Fibroblast of lung (primary cell): Measurements from ENCODE around the gene STX1A. TPM values are rescaled to one million over a fixed set of nuclear protein-coding genes. Genes with fewer than 3 reads are reported as not detected.

ENCODE experiments used
- DNase-seq, 2 donors: peaks; one replicate each; pipeline versions ENCODE4 v3.0.0 to v3.0.0-alpha.2; 2010; ENCODE audit warnings: low read depth in 2 of 2
- H2AFZ ChIP-seq: 2 replicates; pipeline ENCODE4 v1.5.1; 2012; ENCODE audit warnings: low read length, control low read depth, inconsistent platforms
- H3K27ac ChIP-seq: 2 replicates; pipeline ENCODE4 v1.5.1; 2011; ENCODE audit warnings: low read length, control low read depth; ENCODE audit not compliant: insufficient read depth
- H3K27me3 ChIP-seq: 2 replicates; pipeline ENCODE4 v1.5.1; 2011; ENCODE audit warnings: mild to moderate bottlenecking, low read length; ENCODE audit not compliant: control insufficient read depth, insufficient read depth
- H3K36me3 ChIP-seq: 2 replicates; pipeline ENCODE4 v1.5.1; 2011; ENCODE audit warnings: low read length; ENCODE audit not compliant: control insufficient read depth, insufficient read depth
- H3K4me1 ChIP-seq: 2 replicates; pipeline ENCODE4 v1.5.1; 2011; ENCODE audit warnings: low read length; ENCODE audit not compliant: control insufficient read depth, insufficient read depth; ENCODE audit errors: extremely low read depth
- H3K4me2 ChIP-seq: 2 replicates; pipeline ENCODE4 v1.5.1; 2011; ENCODE audit warnings: low read length, control low read depth; ENCODE audit not compliant: insufficient read depth; ENCODE audit errors: extremely low read depth
- H3K4me3 ChIP-seq, 4 experiments: fragments of 200-600 bp in 1 of 4; sonication (generic) in 1 of 4; replicated peaks in 1 of 4; 2 replicates each; pipeline ENCODE4 v1.5.1; 2011 to 2016; ENCODE audit warnings: low read length in 4 of 4, low read depth in 3 of 4, mild to moderate bottlenecking in 3 of 4, control low read depth in 2 of 4, inconsistent platforms in 1 of 4, mixed read lengths in 1 of 4; ENCODE audit not compliant: insufficient read depth in 1 of 4; ENCODE audit errors: control extremely low read depth in 1 of 4
- H3K79me2 ChIP-seq: 2 replicates; pipeline ENCODE4 v1.5.1; 2012; ENCODE audit warnings: mild to moderate bottlenecking, low read length, inconsistent platforms; ENCODE audit not compliant: control insufficient read depth, insufficient read depth
- H3K9ac ChIP-seq: 2 replicates; pipeline ENCODE4 v1.5.1; 2011; ENCODE audit warnings: mild to moderate bottlenecking, low read length, control low read depth; ENCODE audit not compliant: insufficient read depth
- H3K9me3 ChIP-seq: 2 replicates; pipeline ENCODE4 v1.5.1; 2012; ENCODE audit warnings: low read depth, low read length; ENCODE audit not compliant: control insufficient read depth, insufficient read depth
- H4K20me1 ChIP-seq: 2 replicates; pipeline ENCODE4 v1.5.1; 2011; ENCODE audit warnings: low read length; ENCODE audit not compliant: control insufficient read depth, insufficient read depth; ENCODE audit errors: extremely low read depth
- EZH2 ChIP-seq: IDR thresholded peaks from 2 replicates; pipeline ENCODE4 v1.5.1; 2012; ENCODE audit warnings: low read length, control low read depth, mild to moderate bottlenecking; ENCODE audit errors: missing control alignments
- polyA plus RNA-seq, 2 donors: library from polyadenylated mRNA; depleted of rRNA in 1 of 2; stranded (reverse) in 1 of 2; unstranded in 1 of 2; fragments of >200 nt; gene quantifications; 2 replicates each; pipeline ENCODE4 v1.2.1, GENCODE V29; 2011 to 2012; ENCODE audit warnings: missing spikeins in 1 of 2
- total RNA-seq: library from RNA; depleted of rRNA; stranded (reverse); fragments of >200 nt; gene quantifications from 2 replicates; pipeline ENCODE4 v1.2.1, GENCODE V29; 2014
- TF ChIP-seq, protein P1 (sequence below), 2 donors: IDR thresholded peaks in 1 of 2; conservative IDR thresholded peaks in 1 of 2; 1 replicate in 1 of 2; 2 replicates in 1 of 2; pipeline ENCODE4 v1.5.1; 2011 to 2012; ENCODE audit warnings: low read length in 2 of 2, control low read depth in 1 of 2, inconsistent platforms in 1 of 2, low read depth in 1 of 2, mild to moderate bottlenecking in 1 of 2

Gene STX1A
- total and polyA plus RNA-seq, 2 donors (not counting 1 experiment from before 2014, with no cell fraction given) = 7.8 to 8.1 TPM

GRCh38 chr7:73696372-73696771, 23.1 kb downstream of the STX1A start:
- no peaks in the 10 kb centered on the region for H3K4me1 ChIP-seq
- H3K4me3 ChIP-seq = no peak overlapping the region
- H3K9ac ChIP-seq = no peak overlapping the region
- no peak overlapping the region for H3K4me2 ChIP-seq
- H2AFZ ChIP-seq = no peak overlapping the region
- no peaks in the 10 kb centered on the region for H3K9me3 ChIP-seq
- no peak overlapping the region for H3K27ac ChIP-seq
- no peaks in the 10 kb centered on the region for H4K20me1 ChIP-seq
- H3K27me3 ChIP-seq = no peaks in the 10 kb centered on the region
- H3K79me2 ChIP-seq = no peaks in the 10 kb centered on the region
- peaks cover 29% of the 10 kb centered on the region for H3K36me3 ChIP-seq
- TF ChIP-seq, protein P1, sequence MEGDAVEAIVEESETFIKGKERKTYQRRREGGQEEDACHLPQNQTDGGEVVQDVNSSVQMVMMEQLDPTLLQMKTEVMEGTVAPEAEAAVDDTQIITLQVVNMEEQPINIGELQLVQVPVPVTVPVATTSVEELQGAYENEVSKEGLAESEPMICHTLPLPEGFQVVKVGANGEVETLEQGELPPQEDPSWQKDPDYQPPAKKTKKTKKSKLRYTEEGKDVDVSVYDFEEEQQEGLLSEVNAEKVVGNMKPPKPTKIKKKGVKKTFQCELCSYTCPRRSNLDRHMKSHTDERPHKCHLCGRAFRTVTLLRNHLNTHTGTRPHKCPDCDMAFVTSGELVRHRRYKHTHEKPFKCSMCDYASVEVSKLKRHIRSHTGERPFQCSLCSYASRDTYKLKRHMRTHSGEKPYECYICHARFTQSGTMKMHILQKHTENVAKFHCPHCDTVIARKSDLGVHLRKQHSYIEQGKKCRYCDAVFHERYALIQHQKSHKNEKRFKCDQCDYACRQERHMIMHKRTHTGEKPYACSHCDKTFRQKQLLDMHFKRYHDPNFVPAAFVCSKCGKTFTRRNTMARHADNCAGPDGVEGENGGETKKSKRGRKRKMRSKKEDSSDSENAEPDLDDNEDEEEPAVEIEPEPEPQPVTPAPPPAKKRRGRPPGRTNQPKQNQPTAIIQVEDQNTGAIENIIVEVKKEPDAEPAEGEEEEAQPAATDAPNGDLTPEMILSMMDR (conservative IDR thresholded peaks at IDR 0.05 in 1 of 2, IDR thresholded peaks at IDR 0.05 in 1 of 2; ENCODE audit: low read depth in 1 of 2, low read length in 2 of 2) = no peak
- no peak for TF ChIP-seq EZH2
- no peak for DNase-seq

- H2AFZ ChIP-seq = no peak overlapping the region
- H3K9me3 ChIP-seq = no peaks in the 10 kb centered on the region
- TF ChIP-seq EZH2 = no peak
- TF ChIP-seq, protein P1 (conservative IDR thresholded peaks at IDR 0.05 in 1 of 2, IDR thresholded peaks at IDR 0.05 in 1 of 2; ENCODE audit: low read depth in 1 of 2, low read length in 2 of 2) = no peak
- H4K20me1 ChIP-seq = no peaks in the 10 kb centered on the region
- H3K27me3 ChIP-seq = no peaks in the 10 kb centered on the region
- no peak overlapping the region for H3K4me2 ChIP-seq
- no peak for DNase-seq
- H3K4me3 ChIP-seq = no peak overlapping the region
- H3K36me3 ChIP-seq = peaks cover 15% of the 10 kb centered on the region
- no peak overlapping the region for H3K9ac ChIP-seq
- H3K27ac ChIP-seq = no peak overlapping the region
- H3K4me1 ChIP-seq = no peaks in the 10 kb centered on the region
- H3K79me2 ChIP-seq = peaks cover 2% of the 10 kb centered on the region
These were observed 28.8 kb downstream of the STX1A start for GRCh38 chr7:73690646-73691045.

GRCh38 chr7:73688288-73688687, 31.2 kb downstream of the STX1A start:
- H3K9ac ChIP-seq = no peak overlapping the region
- H3K9me3 ChIP-seq = no peaks in the 10 kb centered on the region
- no peak overlapping the region for H3K27ac ChIP-seq
- H3K4me3 ChIP-seq = no peak overlapping the region
- H2AFZ ChIP-seq = no peak overlapping the region
- peaks cover 6% of the 10 kb centered on the region for H3K36me3 ChIP-seq
- H3K27me3 ChIP-seq = no peaks in the 10 kb centered on the region
- TF ChIP-seq, protein P1 (conservative IDR thresholded peaks at IDR 0.05 in 1 of 2, IDR thresholded peaks at IDR 0.05 in 1 of 2; ENCODE audit: low read depth in 1 of 2, low read length in 2 of 2) = no peak
- TF ChIP-seq EZH2 = no peak
- no peaks in the 10 kb centered on the region for H4K20me1 ChIP-seq
- H3K4me1 ChIP-seq = no peaks in the 10 kb centered on the region
- peaks cover 16% of the 10 kb centered on the region for H3K79me2 ChIP-seq
- DNase-seq = no peak
- no peak overlapping the region for H3K4me2 ChIP-seq
